DMS53 (cell line): ENCODE results near the gene SYNRG.
"Not testable (repeated sequence)": the region's sequence is repeated elsewhere in the genome, so short reads cannot be mapped to it uniquely, and the experiment has no call there.

Experiments
- DNase-seq: peaks from one replicate; lab custom pipeline; 2025; lab: John Stamatoyannopoulos, UW

Gene SYNRG

DNA sequence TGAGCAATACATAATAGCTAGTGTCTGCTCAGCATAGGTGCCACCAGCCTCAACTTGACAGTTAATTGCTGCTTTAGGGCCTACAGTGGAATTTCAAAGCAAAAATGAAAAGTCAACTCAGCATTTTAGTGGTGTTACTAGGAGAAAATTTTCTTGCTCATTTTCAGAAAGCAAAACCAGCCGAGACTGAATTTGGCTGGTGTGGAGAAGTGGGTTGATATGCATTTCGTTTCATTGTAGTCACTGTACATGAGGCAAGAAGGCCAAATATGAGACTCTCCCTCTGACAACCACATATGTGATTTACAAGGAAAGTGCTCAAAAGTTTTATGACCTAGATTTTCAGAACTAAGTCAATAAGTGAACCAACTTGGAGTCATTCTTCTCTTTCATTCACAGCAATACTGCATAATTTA lies 65.6 kb downstream of the SYNRG start:
- DNase-seq, result no peak

DNA sequence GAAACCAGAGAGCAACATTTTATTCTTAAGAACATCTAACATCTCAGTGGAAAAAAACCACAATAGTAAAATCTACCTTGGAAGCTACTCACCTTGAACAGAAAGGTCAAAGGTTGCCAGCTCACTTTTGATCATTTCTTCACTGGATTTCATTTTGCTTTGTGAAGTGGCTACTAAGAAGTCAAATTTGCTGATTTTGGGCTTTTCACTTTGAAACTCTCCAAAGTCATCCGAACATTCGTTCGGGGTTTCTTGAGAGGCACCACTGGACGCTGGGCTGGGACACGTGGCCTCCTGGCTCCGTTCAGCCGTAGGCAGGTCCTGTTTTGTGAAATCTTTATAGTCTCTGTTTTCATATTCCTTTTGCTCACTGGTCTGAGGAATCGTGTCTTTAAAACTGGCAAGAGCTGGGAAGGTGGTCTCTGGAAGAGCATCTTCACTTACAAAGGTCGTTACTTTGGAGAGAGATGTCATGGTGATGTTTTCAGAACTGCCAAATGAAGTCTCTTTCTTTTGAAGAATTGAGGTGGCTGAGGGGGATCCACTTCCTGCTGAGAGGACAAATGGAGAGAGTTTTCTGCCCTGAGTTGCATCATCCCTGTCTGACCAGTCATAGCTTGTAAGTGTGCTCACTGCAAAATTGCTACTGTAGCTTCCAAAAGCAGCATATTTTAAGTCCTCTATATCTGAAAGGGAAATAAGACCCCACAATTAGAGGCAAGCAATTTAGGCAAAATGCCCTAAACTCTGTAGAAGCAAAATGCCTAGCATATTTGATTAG lies 67.1 kb downstream of the SYNRG start:
- no peak for DNase-seq

DNA sequence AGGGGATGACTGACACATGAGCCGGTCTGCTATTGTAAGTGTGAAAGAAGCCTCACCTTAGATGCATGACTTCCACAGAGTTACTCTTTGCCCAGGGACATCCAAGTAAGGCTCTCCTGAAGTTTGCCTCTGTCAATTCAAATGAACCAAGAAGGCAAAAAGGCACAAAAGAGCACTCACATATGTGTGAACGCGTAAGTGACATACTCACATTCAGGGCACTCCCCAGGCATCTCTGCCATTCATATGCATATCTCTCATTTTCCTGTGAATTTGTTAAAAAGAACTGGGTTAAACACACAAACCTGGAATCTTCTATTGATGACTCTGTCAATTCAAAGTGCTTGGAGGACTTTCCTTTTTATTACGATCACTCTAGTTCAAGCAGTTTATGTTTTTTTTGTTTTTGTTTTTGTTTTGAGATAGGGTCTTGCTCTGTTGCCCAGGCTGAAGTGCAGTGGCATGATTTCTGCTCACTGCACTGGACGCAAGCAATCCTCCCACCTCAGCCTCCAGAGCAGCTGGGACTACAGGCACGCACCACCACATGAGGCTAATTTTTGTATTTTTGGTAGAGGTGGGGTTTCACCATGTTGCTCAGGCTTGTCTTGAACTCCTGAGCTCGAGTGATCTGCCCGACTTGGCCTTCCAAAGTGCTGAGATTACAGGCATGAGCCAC lies 70.1 kb downstream of the SYNRG start:
- DNase-seq, result no peak

DNA sequence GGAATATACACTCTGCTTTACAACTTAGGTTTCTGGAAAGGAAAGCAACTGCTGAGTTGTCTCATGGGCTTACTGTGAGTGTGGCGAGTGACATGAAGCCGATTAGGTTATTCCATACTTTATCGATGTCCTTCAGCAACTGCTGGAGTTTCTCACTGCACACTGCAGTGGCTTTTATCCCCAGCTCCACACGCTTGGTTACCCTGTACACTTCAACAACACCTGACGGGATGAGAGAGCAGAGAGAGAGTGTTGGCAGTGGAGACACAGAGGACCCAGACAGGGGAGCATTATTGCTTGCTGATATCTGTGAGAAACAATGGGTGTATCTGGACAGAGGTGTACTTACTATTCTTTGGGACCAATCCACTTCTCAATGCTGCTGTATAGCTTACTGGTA lies 73.3 kb downstream of the SYNRG start:
- DNase-seq, result no peak

DNA sequence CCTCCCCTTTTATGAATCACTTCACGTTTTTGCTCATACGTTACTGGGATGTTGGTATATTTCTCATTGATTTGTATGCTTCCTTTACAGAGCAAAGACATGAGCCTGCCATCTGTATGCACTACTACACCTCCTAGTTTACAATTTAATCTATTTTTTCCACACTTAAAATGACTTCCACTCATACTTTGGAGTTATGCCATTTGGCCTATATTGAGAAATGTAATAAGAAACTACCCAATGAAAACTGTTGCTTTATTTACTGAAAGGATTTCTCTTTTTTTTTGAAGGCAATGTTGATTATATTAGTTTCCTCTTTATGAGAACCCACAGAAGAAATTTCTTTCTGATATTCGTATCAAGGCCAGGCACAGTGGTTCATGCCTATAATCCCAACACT lies 76.5 kb downstream of the SYNRG start:
- DNase-seq, result no peak

DNA sequence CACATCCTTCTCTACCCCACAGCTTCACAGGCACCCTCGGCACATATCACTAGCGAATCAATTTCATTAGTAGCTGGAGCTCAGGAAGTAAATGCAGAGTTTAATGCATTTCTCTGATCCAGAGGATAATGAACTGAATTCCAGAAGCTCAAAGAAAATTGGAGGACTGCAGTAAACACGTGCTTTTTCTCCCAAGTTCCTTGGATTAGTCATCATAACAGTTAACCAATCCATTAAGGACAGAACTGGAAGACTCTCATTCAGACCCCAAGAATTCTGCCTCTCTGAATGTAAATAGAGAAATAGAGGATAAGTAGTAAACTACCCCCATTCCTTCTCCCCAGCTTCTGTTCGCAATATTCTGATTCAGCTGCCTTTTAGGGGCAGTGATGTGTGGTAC lies 78.8 kb downstream of the SYNRG start:
- no peak for DNase-seq

DNA sequence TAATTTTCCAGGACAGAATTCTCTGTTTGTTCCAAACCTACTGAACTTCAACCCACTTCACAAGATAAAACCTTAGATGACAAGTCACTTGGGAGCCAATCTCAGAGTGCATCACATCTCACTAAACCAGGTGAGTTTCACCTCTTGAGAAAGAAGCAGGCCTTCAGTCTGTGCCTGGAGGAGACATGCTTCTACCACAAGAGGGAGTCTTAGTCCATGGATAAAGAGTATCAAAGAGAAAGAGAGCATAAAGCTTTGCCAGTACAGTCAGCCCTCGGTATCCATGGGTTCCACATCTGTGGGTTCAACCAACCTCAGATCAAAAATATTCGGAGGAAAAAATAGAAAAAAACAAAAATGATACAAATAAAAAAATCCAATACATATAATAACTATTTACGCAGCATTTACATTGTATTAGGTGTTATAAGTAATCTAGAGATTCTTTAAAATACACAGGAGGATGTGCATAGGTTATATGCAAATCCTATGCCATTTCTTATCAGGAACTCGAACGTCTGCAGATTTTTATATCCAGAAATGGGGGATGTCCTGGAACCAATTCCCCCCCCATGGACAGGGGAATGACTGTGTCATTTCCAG lies 81.9 kb downstream of the SYNRG start:
- peak; percentile 65 for DNase-seq

DNA sequence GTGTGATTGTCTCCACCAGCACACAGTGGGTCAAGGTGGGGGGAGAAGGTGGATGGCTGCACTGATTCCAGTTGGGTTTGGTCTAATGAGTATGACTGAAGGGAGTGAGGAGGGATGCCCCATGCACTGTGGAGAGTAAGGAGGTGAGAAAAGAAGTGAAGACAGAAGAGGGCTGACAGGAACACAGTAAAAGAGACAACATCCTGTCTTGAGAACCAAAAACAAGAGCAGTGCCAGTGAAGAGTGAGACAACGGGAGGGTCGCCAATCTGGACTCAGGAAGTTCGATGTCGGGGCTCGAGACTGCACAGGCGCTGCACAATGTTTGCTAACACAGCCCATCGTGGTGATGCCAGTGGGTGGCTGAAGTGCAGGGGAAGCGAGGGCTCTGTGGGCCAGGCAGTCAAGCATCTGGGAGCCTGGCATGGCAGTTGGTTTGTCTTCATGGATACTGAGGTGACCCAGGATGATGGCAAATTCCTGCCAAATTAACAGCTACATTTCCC lies 85.5 kb downstream of the SYNRG start:
- DNase-seq, result no peak

DNA sequence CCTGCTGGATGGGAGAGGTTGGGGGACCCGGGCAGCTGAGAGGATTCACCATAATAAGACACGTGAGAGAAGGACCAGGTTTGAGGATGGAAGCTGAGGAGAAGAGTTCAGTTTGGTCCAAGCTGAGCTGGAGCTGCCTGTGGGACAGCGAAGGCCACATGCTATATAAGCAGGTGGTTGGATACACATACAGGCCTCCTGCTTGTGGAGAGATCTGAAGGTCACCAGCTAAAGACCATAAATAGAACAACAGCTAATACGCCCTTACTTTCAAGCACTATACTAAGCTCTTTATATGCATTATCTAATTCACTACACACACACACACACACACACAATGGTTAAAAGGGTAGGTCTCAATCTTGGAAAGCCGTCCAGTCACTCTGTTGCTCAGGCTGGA lies 87.4 kb downstream of the SYNRG start:
- DNase-seq, result no peak

DNA sequence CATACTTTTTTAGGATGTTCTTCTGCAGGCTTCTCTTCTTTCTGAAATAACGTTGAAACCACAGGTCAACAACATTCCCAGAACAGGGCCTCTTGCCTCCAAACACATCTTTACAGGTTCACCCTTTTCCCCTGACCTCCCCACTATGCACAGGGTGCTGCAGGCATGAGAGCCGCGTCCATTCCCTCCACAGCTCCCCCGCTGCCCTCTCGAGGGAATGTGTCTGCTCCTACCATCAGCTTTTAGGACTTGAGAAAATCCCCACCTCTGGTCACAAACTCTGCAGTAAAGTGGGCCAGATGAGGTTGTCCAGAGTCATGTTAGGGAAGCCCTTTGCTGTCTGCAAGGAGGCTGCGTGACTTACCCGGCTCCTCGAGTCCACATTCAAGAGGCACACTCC lies 89.0 kb downstream of the SYNRG start:
- no peak for DNase-seq

DNA sequence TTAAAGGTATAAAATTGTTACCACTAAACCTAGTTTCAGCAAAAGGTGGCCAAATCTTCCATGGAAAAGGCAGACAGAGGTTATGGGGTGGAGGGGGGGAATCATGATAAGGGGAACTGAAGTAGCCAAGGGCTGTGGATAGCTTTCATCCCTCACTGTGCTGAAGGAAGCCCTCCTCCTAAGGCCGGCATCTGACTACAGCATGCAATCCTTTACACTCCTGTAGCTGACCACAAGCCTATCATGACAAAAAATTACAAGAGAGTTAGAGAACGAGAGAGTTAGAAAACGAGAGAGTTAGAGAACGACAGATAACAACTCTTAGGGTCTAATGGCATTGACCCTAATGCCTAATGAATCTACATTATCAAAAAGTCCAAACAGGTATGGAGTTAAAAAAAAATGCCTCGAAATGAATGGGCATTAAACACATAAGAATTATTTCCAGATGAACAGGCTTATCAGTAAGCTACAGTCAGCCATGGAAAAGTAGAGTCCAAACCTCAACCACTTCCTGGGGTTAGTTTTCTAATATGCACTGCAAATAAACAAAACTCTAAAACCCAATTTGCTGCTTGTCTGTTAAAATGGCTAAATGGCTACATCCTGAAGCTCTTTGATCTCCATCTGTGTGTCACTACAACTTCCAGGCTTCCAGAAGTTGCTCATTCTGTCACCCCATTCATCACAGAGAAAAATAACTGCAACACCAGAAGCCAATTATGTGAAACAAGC lies 89.8 kb downstream of the SYNRG start:
- no peak for DNase-seq

DNA sequence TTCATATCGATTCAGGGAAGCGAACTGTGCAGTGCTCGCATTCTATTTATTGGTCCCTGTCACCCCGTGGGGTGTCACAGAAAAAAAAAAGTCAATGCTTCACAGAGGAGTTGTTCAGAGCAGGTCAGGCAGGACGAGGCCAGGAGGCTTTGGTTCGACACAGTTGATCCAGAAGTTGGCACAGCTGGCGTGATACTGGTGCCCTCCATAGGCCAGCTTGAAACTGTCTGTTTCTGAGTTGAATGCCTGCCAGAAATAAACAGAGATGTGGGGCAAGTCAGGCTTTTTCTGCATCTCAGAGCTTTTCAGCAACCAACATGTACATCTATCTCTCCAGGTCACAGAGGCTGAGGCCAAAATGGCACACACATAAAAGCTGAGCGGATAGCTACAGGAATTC lies 90.4 kb downstream of the SYNRG start:
- DNase-seq, result no peak

DNA sequence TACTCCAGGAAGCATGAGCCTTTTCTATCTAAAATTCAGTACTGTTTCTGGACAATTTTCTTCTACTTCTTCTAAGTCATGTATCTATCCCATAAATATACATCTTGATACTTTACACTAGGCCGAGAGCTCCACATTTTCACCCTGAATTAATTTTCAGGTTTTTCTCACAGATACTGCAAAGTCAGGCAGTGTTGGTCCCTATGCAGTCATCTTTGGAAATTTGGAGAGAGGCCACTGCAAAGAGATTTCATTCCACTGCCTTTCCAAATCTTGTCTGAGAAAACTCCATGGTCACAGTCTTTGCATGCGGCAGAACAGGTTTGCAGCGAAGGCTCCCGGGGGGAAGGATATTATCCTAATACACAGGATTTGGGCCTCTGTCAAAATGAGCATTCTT lies 91.3 kb downstream of the SYNRG start:
- no peak for DNase-seq

DNA sequence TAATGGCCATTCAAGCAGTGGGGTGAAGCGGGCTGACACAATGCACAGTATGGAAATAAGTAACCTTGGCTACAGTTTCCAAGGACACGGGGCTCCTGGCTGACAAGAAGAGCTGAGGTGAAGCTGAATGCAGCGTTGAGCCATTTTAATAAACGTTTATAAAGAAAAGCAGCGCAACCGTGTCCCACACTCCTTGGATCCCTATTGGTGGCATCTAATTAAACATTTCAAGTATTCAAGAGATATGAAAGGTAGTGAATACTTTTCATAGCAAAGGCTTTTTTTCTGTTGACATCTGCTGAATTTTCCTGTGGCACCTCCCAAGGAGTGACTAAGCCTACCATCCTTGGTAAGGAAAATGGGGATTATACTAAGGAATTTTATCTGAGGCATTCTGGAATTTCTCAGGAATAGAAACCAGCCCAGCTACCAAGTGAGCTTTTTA lies 93.1 kb downstream of the SYNRG start:
- no peak for DNase-seq

DNA sequence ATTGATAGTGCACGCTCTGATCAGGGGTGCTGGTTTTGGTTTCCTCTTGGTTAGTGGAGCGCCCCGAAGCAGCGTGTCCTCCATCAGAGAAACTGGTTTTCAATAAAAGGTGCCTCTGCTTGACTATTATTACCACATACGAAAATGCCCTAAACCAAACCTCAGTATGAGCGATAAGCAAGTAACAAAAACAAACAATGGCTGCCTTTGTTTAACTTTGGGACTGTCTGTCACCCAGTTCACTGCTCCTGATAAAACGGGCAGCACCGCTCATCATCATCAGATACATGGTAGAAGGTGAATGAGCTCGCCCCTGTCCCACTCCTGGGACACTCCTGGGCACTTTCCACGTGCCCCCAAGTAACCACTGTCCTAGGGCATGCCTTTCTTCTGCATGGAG lies 95.5 kb downstream of the SYNRG start:
- no peak for DNase-seq

DNA sequence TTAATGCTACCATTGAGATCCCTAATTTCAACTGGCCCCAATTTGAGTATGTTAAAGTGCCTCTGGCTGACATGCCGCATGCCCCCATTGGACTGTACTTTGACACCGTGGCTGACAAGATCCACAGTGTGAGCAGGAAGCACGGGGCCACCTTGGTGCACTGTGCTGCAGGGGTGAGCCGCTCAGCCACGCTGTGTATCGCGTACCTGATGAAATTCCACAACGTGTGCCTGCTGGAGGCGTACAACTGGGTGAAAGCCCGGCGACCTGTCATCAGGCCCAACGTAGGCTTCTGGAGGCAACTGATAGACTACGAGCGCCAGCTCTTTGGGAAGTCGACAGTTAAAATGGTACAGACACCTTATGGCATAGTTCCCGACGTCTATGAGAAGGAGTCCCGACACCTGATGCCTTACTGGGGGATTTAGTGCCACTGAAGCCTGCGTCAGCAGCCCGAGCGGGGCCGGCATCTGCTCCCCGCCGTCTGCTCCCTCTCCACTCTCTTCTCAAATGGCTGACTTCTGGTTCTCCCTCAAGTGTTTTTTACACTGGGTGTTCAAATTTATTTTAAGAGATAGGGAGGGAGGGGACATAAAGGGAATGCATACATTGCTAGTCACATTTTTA lies 96.7 kb downstream of the SYNRG start:
- no peak for DNase-seq

DNA sequence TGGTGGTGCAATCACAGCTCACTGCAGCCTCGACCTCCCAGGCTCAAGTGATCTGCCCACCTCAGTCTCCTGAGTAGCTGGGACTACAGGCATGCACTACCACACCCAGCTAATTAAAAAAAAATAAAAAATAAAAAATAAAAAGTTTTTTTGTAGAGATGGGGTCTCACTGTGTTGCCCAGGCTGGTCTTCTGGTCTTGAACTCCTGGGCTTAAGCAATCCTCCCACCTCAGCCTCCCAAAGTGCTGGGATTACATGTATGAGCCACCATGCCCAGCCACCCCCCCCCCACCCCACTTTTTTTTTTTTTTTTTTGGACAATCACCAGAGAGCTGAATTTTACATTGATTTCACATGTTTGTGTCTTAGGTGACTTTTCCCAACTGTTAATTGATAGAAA lies 97.6 kb downstream of the SYNRG start:
- DNase-seq, result not testable (repeated sequence)

DNA sequence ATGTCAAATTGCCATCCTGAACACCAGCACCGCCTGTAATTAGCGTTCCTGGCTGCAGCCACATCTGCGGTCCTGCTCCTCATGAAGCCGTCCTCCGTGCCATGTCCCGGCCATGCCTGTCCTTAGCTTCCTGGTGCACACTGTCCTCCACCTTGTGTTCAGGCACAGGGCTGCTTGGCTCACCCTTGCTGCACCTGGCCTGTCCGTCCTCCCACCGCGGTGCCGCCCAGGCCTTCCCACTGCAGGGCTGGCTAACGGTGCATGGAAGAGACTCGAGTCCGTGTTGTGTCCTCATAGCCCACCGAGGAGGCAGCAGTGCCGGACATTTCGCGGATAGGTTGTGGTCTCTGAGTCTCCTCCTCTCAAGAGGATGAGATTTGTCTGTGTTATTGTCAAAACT lies 99.2 kb downstream of the SYNRG start:
- no peak for DNase-seq

DNA sequence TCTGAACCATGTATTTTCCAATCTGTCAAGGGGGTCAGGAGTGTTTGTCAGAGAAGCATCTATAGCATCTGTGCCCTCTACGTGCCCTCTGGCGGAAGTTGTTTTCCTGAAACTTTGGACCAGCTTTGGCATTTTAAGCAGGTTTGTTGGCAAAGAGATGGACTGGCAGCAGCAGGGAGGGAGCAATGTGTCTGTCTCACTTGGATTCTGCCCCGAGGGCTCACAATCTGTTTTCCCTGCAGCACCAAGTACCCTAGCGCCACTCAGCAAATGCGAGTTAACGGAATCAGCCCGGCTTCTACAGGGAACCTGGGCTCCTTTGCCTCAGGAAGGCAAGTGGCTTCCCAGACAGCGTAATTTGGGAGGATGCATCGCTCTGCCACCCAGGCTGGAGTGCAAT lies 102.1 kb downstream of the SYNRG start:
- DNase-seq, result no peak

DNA sequence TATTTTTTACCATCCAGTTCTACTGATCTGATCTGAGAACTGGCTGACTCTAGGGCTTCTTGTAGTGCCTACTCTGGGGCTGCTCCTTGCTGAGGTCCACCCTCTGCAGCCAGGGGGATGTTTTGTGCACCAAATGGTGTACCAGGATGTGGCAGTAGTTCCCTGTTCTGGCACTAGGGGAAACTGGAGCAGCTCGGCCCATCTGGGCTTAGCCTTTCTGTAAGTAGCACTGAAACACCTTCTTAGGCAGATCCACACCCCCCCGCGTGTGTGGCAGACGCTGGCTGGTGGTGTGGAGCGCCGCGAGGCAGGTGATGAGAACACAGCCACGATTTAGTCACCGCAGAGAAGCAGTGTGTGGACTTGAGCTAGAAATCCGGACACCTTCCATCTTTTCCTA lies 102.5 kb downstream of the SYNRG start:
- peak; percentile 53 for DNase-seq

DNA sequence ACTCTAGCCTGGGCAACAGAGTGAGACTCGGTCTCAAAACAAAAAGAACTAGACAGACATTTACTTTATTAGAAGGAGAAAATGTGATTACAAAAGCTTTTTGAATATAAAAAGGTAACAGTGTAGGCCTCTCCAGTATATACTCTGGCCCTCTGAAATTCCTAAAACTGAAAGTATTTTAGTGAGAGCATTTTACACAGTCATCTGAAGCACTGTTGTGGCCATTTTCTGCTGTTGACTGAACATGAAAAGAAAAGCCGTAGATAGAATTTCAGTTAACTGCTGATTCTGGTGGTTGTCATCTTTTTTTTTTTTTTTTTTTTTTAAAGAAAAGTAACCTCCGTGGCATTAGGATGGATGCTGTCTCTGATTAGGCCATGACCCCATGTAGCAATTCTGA lies 103.9 kb downstream of the SYNRG start:
- DNase-seq, result no peak

DNA sequence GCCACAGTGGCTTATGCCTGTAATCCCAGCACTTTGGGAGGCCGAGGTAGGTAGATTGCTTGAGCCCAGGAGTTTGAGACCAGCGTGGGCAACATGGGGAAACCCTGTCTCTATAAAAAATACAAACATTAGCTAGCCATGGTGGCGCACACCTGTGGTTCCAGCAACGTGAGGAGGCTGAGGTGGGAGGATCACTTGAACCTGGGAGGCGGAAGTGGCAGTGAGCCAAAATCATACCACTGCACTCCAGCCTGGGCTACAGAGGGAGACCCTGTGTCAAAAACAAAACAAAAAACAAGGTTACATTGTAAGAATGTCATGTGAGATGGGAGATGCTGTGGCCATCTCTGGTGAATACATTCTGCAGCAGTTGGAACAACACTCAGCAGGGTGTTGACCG lies 106.1 kb downstream of the SYNRG start:
- no peak for DNase-seq
